COLO668 (cell line): Measurements from ENCODE around the gene TNIK.

Experiments
- DNase-seq: peaks from one replicate; lab custom pipeline; 2025; ENCODE audit not compliant: unreplicated experiment; lab: John Stamatoyannopoulos, UW

The TNIK gene

GRCh38 chr3:171366043-171366442, 94.2 kb downstream of the TNIK start:
- no peak for DNase-seq

GRCh38 chr3:171365489-171365888, 94.7 kb downstream of the TNIK start:
- no peak for DNase-seq

GRCh38 chr3:171364500-171364899, 95.7 kb downstream of the TNIK start:
- no peak for DNase-seq

DNA sequence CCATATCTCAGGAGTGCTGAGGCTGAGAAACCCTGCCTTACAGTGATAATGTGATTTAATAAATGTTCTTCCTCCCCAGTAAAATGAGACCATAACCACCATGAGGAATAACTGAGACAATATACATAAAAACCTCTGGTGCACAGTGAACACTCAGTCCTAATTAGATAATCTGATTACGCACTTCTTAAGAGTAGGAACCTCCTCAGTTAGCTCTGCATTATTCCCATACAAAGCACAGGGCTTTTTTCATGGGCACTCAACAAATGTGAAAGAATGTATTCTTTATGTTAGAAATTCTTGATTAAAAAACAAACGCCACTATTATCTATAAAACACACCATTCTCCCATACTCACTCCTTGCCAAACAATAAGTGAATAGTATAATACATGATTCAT, 97.0 kb downstream of the TNIK start:
- no peak for DNase-seq

GRCh38 chr3:171362575-171362974, 97.6 kb downstream of the TNIK start:
- no peak for DNase-seq

DNA sequence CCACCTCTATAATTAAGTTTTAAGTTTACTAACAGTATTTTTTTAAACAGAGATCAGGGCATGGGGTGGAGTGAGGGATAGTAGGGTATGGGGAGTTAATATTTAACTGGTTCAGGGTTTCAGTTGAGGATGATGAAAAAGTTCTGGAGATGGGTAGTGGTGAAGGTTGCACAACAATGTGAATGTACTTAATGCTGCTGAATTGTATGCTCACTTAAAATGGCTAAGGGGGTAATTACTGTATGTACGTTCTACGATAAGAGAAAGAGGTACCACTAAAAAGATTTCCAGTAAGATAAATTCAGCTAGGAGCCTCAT, 101.4 kb downstream of the TNIK start:
- DNase-seq: no peak

- no peak for DNase-seq
Measured at GRCh38 chr3:171358181-171358880, 101.9 kb downstream of the TNIK start.

DNA sequence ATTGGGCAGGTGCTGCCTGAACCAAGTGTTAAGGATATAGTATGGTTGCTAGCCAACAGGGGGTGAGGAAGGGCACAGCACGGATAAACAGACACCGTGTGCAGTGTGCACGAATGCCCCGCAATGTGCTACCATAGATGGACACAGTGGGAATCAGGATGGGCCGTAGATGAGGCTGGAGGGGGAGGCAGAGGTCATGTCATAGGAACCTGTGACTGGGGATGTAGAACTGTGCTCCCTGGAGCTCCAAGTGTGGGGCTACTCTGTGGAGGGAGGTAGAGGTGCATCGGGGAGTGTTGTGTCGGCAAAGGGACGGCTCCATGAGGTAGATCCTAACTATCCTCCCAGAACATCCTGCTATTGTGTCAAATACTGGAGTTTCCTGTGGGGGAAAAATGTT, 102.5 kb downstream of the TNIK start:
- no peak for DNase-seq

DNA sequence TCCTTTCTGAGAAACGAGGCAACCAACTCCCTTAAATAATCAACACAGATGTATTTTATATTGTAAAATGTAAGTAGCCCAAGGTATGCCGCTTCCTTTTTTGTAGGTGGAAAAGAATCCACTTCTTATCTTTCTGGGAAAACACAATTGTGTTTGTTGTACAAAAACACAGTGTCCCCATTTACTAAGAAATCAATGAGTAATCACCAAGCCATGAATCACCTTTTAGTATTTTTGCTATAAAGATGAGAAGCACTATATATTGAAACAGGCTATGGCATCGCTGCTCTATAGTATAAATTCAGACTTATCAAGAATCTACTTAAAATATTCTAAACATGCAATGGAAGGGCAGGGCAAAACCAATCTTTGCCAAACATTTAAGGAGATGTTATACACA, 104.0 kb downstream of the TNIK start:
- DNase-seq: no peak

DNA sequence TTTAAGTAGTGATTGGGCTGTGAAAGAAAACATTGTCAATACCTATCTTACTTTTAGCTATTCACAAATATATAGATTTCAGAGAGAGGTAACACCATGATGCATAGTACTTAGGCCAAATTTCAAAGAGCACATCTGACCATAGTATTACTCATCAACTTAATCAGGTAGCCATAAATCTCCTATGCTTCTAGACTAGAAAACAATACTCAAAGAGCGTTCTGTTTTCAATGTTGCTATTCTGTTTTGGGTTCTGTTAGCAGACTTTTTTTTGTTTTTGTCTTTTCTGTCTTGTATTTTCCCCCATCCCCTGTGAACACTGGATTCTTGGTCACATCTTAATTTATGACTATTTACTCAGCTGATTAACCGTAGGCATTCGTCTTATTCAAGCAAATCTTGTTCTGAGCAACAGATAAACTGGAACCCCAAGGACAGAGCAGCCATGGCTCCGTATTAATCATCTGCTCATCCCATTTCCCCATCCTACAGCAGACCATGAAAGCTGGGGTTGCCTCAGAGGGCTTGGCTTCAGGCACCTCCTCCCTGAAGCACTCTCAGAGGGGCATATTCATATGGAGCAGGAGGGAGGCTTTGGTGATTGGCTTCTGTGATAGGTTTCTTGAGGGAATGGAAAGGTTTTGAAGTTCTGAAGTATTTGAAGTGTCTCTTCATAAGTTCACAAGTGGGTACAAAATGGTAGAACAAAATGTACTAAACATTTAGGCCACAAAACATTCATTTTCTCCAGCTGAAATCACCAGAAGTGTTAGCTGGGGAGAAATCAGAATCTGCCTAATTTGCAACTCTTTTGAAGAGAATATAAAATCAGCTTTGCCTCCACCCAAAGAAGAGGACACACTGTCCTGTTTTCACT, 105.3 kb downstream of the TNIK start:
- DNase-seq: no peak

DNA sequence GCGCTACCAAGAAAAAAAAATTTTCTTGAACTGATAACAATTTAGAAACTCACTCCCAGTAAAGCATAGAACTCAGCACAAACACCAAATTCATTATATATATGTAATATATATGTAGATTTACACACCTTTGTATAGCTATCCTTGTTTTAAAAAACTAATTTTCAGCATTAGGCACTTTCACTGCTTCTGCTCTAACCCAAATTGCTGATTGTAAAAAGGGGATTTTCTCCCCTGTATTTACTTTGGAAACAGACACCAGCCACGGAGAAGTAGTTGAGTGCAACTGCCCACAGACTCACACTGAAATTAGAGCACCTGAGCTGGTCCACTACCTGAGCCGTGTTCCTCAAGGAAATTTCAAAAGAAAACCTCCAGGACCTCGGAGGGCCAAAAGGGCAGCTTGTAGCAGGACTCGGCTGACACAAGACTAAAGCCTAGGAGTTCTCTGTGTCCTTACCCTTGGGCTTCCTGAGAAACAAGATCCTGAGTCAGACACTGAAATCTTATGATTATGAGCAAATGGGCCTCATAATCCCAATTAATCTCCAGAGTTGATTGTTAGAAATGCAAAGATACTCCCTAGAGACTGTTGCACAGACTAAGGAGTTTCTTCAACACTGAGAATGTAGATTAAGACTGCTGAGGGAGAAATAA, 106.0 kb downstream of the TNIK start:
- no peak for DNase-seq

GRCh38 chr3:171353423-171353822, 106.8 kb downstream of the TNIK start:
- DNase-seq: no peak

DNA sequence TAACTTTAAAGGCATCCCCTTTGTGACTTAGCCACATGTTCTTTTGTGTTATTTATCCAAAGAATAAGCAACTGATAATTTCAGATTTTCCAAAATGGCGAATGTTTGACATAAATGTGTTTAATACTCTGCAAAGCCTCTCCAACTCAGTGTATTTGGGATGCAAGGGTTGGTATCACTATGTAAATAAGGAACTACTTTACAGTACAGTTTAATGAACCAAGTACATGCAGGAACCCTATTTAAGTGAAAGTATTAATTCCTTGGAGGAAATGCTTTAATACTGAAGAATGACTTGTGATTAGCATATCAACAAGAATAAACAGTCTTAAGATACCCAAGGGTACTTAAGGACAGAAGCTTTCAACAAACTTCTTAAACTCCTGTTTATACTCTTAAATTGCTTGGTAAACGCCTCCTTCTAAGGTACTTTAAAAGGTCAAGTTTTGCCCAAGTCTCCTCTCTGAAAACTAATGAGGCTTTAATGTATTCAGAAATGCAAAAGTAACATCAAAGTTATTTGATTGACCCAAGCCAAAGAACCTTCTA, 107.7 kb downstream of the TNIK start:
- no peak for DNase-seq

DNA sequence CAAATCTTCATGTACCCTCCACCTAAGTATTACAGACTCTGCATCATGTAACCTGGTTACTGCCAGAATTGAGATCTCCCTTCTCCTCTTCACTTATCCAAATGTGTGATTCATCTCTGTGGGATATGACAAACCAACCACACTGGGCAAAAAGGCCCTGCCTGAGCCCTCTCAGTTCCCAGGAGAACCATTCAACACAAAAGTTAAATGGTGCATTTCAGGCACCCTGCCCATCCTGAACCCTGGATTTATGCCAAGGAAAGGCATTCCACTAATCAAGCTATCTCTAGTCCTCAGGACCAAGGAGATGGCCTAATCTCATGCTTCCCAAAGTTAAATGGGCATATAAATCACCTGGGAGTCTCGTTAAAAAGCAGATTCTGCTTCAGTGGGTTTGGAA, 108.5 kb downstream of the TNIK start:
- DNase-seq: no peak

DNA sequence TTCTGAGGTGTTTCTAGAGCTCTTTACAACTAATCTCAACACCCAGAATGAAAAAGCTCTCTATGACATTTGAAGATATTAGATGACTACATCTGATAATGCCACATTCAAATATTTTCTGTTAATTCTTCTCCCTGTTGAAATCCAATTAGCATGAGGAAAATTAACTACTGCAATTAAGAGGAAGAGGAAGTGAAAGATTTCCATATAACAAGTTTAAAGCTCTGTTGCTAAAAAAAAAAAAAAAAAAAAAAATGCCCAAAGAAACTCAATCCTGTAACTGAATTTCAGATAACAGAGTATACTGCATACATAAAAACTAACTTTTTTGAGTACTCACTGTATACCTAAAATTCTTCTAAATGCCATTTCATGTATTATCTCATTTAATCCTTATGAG, 109.8 kb downstream of the TNIK start:
- no peak for DNase-seq

DNA sequence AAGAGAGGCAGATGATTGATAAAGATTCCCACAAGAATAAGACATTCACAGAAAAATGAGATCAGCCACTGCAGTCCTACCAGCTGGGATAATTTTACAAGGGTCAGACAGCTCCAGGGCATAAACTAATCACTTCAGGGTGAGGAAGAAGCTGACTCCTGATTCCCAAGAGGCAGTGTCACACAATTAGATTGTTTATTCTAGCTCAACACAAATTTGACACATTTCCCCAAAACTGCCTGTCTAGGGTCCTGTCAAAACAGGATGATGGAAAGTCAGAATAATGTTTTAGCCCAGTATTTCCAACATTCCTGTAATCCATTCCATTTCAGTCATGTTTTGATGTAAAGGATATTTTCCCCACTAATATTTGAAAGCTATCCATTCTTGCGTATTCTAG, 110.8 kb downstream of the TNIK start:
- DNase-seq: no peak

GRCh38 chr3:171348121-171348520, 112.1 kb downstream of the TNIK start:
- no peak for DNase-seq

- no peak for DNase-seq
Measured at GRCh38 chr3:171347301-171348039, 112.7 kb downstream of the TNIK start.

- no peak for DNase-seq
Measured at GRCh38 chr3:171346582-171347300, 113.5 kb downstream of the TNIK start.

DNA sequence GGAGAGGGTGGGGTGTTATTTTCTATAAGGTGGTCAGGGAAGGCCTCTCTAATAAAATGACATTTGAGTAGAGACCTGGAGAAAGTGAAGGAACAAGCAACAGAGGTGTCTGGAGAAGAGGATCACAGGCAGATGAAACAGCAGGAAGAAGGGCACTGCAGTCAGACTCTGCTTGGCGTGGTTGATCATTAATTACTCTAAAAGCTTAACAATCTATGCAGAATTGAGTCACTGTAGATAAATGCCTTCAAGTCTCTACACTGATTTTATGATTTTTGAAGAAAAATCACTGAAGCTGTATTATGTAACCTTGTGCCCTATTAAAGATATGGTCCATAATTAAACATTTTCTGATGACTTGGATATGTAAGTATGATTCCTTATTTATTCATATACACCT, 114.2 kb downstream of the TNIK start:
- no peak for DNase-seq
